ENCODE results near the gene PFKL. TPM values are rescaled to one million over a fixed set of nuclear protein-coding genes. Genes with fewer than 3 reads are reported as not detected.

The PFKL gene
- total and polyA plus RNA-seq, 9 donors = 51.6 to 84.4 (median 65.3) TPM

GRCh38 chr21:44286716-44287632 is 12.9 kb upstream of the PFKL start:
- no peak overlapping the region for H3K4me3 ChIP-seq (ENCODE audit: low read length)
- H3K36me3 ChIP-seq (ENCODE audit: control insufficient read depth, insufficient read depth, low read length) = no peaks in the 10 kb centered on the region
- no peak overlapping the region for H3K27ac ChIP-seq (ENCODE audit: low read length)
- H3K27me3 ChIP-seq (ENCODE audit: control insufficient read depth, insufficient read depth, low read length) = peaks cover 29% of the 10 kb centered on the region
- 50% methylated on average over 22 of the region's 31 CpGs for WGBS (ENCODE audit: insufficient coverage)
- DNase-seq = no peak
- H3K9me3 ChIP-seq (replicated peaks; ENCODE audit: control insufficient read depth, low read depth, low read length) = no peaks in the 10 kb centered on the region
- H3K4me1 ChIP-seq (ENCODE audit: control insufficient read depth, insufficient read depth, low read length) = peaks cover 18% of the 10 kb centered on the region

DNA sequence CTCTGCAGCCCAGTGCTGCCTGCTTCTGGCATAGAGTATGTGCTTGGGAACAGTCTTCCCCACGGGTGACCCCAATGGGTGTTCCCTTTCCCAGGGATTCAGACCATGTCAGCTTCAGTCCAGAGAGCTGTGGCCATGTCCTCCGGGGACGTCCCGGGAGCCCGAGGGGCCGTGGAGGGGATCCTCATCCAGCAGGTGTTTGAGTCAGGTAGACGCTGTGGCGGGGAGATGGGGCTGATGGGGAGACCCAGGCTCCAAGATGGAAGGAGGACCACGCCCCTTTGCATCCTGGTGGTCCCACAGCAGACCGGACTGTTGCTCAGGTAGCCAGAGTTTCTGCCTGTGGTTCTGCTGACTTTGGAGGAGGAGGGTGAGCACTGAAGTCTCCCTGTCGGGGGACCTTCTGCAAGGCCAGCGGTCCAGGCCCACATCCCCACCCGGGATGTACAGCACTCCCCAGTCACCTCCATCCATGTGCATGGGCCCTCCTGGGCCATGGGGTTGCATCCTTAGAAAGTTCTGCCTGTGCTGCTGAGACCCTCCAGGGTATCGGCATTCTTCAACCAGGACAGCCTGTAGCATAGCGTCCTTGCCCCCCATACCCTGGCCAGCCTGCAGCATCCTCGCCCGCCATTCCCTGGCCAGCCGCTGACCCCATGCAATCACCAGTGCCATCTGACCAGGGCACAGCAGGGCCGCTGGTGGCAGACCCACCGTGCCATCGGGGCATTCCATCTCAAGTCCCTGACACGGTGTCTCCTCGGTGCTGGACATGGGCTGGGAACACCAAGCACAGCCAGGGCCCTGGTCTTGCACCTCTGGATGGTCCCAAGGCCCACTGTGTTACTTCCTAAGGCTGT is 11.4 kb upstream of the PFKL start:
- DNase-seq = no peak
- Histone ChIP-seq H3K4me1 (ENCODE audit: control insufficient read depth, insufficient read depth, low read length) (peaks cover 18% of the 10 kb centered on the region), H3K27me3 (ENCODE audit: control insufficient read depth, insufficient read depth, low read length) (peaks cover 35% of the 10 kb centered on the region), H3K27ac (ENCODE audit: low read length) (no peak overlapping the region), H3K4me3 (ENCODE audit: low read length) (no peak overlapping the region), H3K9me3 (replicated peaks; ENCODE audit: control insufficient read depth, low read depth, low read length) (no peaks in the 10 kb centered on the region), H3K36me3 (ENCODE audit: control insufficient read depth, insufficient read depth, low read length) (no peaks in the 10 kb centered on the region)
- whole genome bisulfite sequencing (ENCODE audit: insufficient coverage) = 87% methylated on average over 19 of the region's 23 CpGs

- no peak for DNase-seq
- Histone ChIP-seq H3K27ac (ENCODE audit: low read length) (no peak overlapping the region), H3K27me3 (ENCODE audit: control insufficient read depth, insufficient read depth, low read length) (peaks cover 35% of the 10 kb centered on the region), H3K4me3 (ENCODE audit: low read length) (no peak overlapping the region), H3K36me3 (ENCODE audit: control insufficient read depth, insufficient read depth, low read length) (no peaks in the 10 kb centered on the region), H3K4me1 (ENCODE audit: control insufficient read depth, insufficient read depth, low read length) (peaks cover 14% of the 10 kb centered on the region), H3K9me3 (replicated peaks; ENCODE audit: control insufficient read depth, low read depth, low read length) (no peaks in the 10 kb centered on the region)
- WGBS (ENCODE audit: insufficient coverage) = 80% methylated on average over 21 of the region's 24 CpGs
These were observed 10.4 kb upstream of the PFKL start for GRCh38 chr21:44289381-44290010.

GRCh38 chr21:44290327-44291077 is 9.4 kb upstream of the PFKL start:
- no peak overlapping the region for H3K4me3 ChIP-seq (ENCODE audit: low read length)
- H3K4me1 ChIP-seq (ENCODE audit: control insufficient read depth, insufficient read depth, low read length) = peaks cover 17% of the 10 kb centered on the region
- H3K27ac ChIP-seq (ENCODE audit: low read length) = no peak overlapping the region
- DNase-seq = no peak
- H3K36me3 ChIP-seq (ENCODE audit: control insufficient read depth, insufficient read depth, low read length) = no peaks in the 10 kb centered on the region
- H3K27me3 ChIP-seq (ENCODE audit: control insufficient read depth, insufficient read depth, low read length) = peaks cover 26% of the 10 kb centered on the region
- WGBS (ENCODE audit: insufficient coverage) = 69% methylated on average over 14 of the region's 16 CpGs
- H3K9me3 ChIP-seq (replicated peaks; ENCODE audit: control insufficient read depth, low read depth, low read length) = no peaks in the 10 kb centered on the region

GRCh38 chr21:44291078-44291935 is 8.5 kb upstream of the PFKL start:
- H3K4me3 ChIP-seq (ENCODE audit: low read length) = no peak overlapping the region
- H3K4me1 ChIP-seq (ENCODE audit: control insufficient read depth, insufficient read depth, low read length) = peaks cover 24% of the 10 kb centered on the region
- H3K27me3 ChIP-seq (ENCODE audit: control insufficient read depth, insufficient read depth, low read length) = peaks cover 19% of the 10 kb centered on the region
- no peaks in the 10 kb centered on the region for H3K36me3 ChIP-seq (ENCODE audit: control insufficient read depth, insufficient read depth, low read length)
- H3K27ac ChIP-seq (ENCODE audit: low read length) = no peak overlapping the region
- no peak for DNase-seq
- WGBS (ENCODE audit: insufficient coverage) = 81% methylated on average over 26 of the region's 33 CpGs
- H3K9me3 ChIP-seq (replicated peaks; ENCODE audit: control insufficient read depth, low read depth, low read length) = no peaks in the 10 kb centered on the region

GRCh38 chr21:44291936-44292811 is 7.7 kb upstream of the PFKL start:
- no peak overlapping the region for H3K27ac ChIP-seq (ENCODE audit: low read length)
- DNase-seq = no peak
- H3K4me3 ChIP-seq (ENCODE audit: low read length) = no peak overlapping the region
- H3K4me1 ChIP-seq (ENCODE audit: control insufficient read depth, insufficient read depth, low read length) = peaks cover 28% of the 10 kb centered on the region
- H3K36me3 ChIP-seq (ENCODE audit: control insufficient read depth, insufficient read depth, low read length) = no peaks in the 10 kb centered on the region
- WGBS (ENCODE audit: insufficient coverage) = 54% methylated on average over 17 of the region's 25 CpGs
- no peaks in the 10 kb centered on the region for H3K9me3 ChIP-seq (replicated peaks; ENCODE audit: control insufficient read depth, low read depth, low read length)
- peaks cover 11% of the 10 kb centered on the region for H3K27me3 ChIP-seq (ENCODE audit: control insufficient read depth, insufficient read depth, low read length)

DNA sequence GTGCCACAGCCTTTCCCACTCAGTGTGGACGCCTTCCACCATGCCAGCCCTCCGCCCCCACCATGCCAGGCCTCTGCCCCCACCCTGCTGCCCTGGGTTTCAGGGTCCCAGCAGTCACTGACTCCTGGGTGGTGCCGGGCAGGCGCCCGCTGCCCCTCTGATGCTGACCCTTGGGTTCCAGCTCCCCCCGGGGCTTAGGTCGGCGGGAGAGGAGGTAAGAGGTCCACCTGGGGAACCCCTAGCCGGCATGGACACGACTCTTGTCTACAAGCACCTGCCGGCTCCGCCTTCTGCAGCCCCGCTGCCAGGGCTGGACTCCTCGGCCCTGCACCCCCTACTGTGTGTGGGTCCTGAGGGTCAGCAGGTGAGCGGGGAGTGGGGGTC is 7.0 kb upstream of the PFKL start:
- Histone ChIP-seq H3K27ac (ENCODE audit: low read length) (no peak overlapping the region), H3K4me1 (ENCODE audit: control insufficient read depth, insufficient read depth, low read length) (peaks cover 33% of the 10 kb centered on the region), H3K9me3 (replicated peaks; ENCODE audit: control insufficient read depth, low read depth, low read length) (no peaks in the 10 kb centered on the region), H3K27me3 (ENCODE audit: control insufficient read depth, insufficient read depth, low read length) (peaks cover 5% of the 10 kb centered on the region), H3K4me3 (ENCODE audit: low read length) (no peak overlapping the region), H3K36me3 (ENCODE audit: control insufficient read depth, insufficient read depth, low read length) (no peaks in the 10 kb centered on the region)
- WGBS (ENCODE audit: insufficient coverage) = 82% methylated on average over 13 of the region's 15 CpGs
- DNase-seq = no peak

DNA sequence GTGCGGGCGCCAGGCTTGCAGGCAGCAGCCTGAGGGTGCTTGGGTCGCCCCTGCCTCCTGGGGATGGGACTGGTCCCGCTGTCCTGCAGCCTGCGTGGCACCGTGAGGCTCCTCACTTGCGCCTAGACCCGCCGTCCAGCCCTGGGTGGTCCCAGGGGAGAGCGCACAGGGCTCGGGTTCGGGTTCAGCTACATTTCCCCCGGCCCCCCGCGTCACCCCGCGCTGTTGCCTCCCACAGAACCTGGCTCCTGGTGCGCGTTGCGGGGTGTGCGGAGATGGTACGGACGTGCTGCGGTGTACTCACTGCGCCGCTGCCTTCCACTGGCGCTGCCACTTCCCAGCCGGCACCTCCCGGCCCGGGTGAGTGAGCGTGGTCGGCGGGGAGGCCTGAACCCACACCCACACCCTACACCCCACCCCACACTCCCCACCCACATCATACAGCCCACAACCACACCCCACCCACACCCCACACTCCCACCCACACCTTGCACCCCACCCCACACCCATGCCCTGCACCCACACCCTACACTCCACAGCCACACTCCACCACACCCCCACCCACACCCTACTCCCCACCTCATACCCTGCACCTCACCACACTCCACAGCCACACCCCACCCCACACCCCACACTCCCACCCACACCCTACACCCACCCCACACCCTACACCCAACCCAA is 6.2 kb upstream of the PFKL start:
- WGBS (ENCODE audit: insufficient coverage) = 85% methylated on average over 28 of the region's 33 CpGs
- DNase-seq = no peak
- Histone ChIP-seq H3K9me3 (replicated peaks; ENCODE audit: control insufficient read depth, low read depth, low read length) (no peaks in the 10 kb centered on the region), H3K27me3 (ENCODE audit: control insufficient read depth, insufficient read depth, low read length) (peaks cover 5% of the 10 kb centered on the region), H3K4me1 (ENCODE audit: control insufficient read depth, insufficient read depth, low read length) (peaks cover 34% of the 10 kb centered on the region), H3K27ac (ENCODE audit: low read length) (no peak overlapping the region), H3K4me3 (ENCODE audit: low read length) (no peak overlapping the region), H3K36me3 (ENCODE audit: control insufficient read depth, insufficient read depth, low read length) (no peaks in the 10 kb centered on the region)

All from muscle of leg (tissue), 11 donors.